GM19240 (cell line): Measurements from ENCODE around the gene FAM53B.

Experiments used
- DNase-seq: peaks from one replicate; pipeline ENCODE4 v3.0.0; 2011; ENCODE audit warnings: low spot score; ENCODE audit not compliant: insufficient read length

The FAM53B gene

GRCh38 chr10:124742413-124743190 is 1.6 kb downstream of the FAM53B start:
- no peak for DNase-seq

- no peak for DNase-seq
Observed at GRCh38 chr10:124741922-124742412, 2.2 kb downstream of the FAM53B start.

GRCh38 chr10:124741281-124741921 is 2.8 kb downstream of the FAM53B start:
- peak; percentile 79 for DNase-seq

GRCh38 chr10:124740369-124741280 is 3.6 kb downstream of the FAM53B start:
- no peak for DNase-seq

- DNase-seq = no peak
Observed at GRCh38 chr10:124739986-124740368, 4.2 kb downstream of the FAM53B start.

GRCh38 chr10:124739119-124739921 is 4.9 kb downstream of the FAM53B start:
- no peak for DNase-seq

GRCh38 chr10:124738441-124738840 is 5.7 kb downstream of the FAM53B start:
- DNase-seq = no peak

- no peak for DNase-seq
Observed at GRCh38 chr10:124737708-124738107, 6.5 kb downstream of the FAM53B start.

GRCh38 chr10:124737221-124737620 is 7.0 kb downstream of the FAM53B start:
- DNase-seq = no peak

GRCh38 chr10:124736491-124737136 is 7.6 kb downstream of the FAM53B start:
- no peak for DNase-seq

- DNase-seq = no peak
Observed at GRCh38 chr10:124735491-124736286, 8.5 kb downstream of the FAM53B start.

GRCh38 chr10:124734311-124735166 is 9.6 kb downstream of the FAM53B start:
- no peak for DNase-seq

GRCh38 chr10:124733571-124734245 is 10.5 kb downstream of the FAM53B start:
- no peak for DNase-seq

- DNase-seq = no peak
Observed at GRCh38 chr10:124732931-124733570, 11.1 kb downstream of the FAM53B start.

- no peak for DNase-seq
Observed at GRCh38 chr10:124731551-124731950, 12.6 kb downstream of the FAM53B start.

- DNase-seq = no peak
Observed at GRCh38 chr10:124730790-124731189, 13.4 kb downstream of the FAM53B start.

- DNase-seq = no peak
Observed at GRCh38 chr10:124728830-124729661, 15.1 kb downstream of the FAM53B start.
